ENCODE data around the gene PELI1.
"Not testable (repeated sequence)": the region's sequence is repeated elsewhere in the genome, so short reads cannot be mapped to it uniquely, and the experiment has no call there.

Gene PELI1

DNA sequence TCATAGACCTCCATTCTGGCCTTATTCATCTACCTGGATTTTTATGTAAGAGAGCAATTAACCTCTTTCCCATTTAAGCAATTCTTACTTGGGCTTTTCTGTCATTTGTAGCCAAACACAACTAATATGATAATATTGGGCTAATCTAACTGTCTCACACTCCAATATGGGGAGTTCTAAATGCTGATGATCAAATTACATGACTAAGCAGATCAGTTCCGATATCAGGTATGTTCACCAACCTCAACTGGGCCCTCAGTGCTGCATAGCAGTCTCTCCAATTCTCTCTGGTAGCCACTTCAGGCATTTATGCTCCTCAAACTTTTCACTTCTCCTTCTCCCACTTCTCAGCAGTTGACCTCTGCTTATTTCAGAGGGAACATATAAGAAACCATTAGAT, 64.0 kb downstream of the PELI1 start:
- no peak for DNase-seq

- DNase-seq = not testable (repeated sequence)
These were observed 64.5 kb downstream of the PELI1 start for GRCh38 chr2:64079688-64080087.

DNA sequence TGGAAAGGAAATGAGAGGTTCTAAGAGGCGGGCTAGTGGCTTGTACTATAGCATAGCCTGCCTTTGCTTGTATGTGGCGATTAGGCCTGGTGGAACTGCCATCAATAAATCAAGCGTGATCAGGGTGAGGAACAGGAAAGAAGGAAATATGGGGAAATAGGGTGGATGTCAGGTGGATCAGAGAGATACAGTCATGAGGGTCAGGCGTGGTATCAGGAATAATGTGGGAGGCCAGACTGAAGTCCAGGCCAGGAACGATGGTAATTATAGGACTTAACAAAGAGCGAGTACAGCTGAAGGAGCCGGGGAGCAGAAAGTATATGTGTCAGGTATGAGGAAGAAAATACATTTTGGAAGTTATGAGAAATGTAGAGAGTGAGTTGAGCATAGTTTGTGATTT, 67.4 kb downstream of the PELI1 start:
- not testable (repeated sequence) for DNase-seq

- DNase-seq = not testable (repeated sequence)
These were observed 69.6 kb downstream of the PELI1 start for GRCh38 chr2:64074616-64075015.

DNA sequence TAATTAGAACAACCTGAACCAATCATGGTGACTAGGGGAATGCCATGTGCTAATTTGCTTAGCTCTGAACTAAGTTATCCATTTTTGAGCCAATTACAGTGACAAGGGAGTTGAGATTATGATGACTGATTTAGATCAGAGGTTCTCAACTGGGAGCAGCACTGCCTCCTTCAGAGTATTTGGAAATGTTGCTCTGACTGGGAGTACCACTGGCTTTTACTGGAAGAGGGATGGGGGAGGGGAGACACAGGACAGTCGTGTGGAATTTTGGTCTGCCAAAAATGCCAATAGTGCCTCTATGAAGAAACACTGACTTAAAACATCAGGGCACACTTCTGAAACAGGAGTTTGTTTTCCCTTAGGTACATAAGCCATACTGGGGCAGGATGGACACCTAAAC, 76.9 kb downstream of the PELI1 start:
- no peak for DNase-seq

DNA sequence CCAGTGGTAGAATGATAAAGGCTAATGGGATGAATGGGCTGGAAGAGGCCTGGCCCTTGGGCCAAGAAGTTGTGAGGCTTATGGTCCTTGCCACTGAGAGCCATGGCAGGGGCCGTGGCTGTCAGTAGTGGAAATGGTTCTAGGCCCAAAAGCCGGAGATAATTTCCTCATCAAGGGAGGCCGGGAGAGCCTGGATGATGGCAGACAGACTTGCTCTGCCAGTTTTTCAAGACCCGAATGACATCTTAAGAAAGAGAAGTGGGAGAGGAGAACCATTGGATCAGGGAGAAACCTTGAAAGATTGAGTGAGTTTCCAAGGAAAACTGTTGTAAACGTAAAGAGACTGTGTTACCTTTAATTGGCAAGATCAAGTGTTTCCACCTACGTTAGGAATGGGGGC, 78.7 kb downstream of the PELI1 start:
- DNase-seq = no peak

- peak; percentile 77 for DNase-seq
These were observed 80.3 kb downstream of the PELI1 start for GRCh38 chr2:64063924-64064331.

DNA sequence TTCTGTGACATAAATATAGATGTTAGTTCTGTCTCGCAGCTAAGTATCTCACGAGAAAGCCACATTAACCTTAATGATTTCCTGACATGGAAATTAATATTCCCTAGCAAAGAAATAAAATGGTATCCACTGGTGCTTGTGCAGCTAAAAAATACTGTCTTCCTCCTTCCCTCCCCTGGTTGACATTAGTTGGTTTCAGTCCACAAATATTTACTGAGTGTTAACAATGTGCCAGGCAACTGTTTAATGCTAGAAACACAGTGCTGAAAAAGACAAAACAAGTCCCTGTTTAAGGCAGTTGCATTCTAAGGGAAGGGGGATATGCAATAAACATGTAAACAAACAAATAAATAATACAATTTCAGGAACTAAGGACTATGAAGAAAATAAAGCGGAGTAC, 80.8 kb downstream of the PELI1 start:
- no peak for DNase-seq

GRCh38 chr2:64062840-64063239, 81.4 kb downstream of the PELI1 start:
- DNase-seq = peak; percentile 54

DNA sequence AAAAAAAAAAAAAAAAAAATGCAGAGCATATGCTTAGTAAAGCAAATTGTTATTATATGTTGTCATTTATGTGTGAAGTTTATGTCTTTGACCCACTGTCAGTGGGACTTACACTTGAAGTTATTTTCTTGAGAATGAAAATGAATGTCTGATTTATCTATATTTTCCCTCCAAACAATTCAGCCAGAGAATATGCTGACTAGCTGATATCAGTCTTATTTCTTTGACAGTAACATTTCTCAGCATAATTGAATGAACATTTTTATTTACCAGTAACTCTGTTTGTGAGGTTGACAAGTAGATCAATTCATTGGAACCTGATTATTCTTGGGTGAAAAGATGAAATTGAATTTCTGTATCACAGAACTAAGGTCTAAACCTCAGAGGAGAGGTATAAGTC, 85.0 kb downstream of the PELI1 start:
- no peak for DNase-seq

- no peak for DNase-seq
These were observed 88.2 kb downstream of the PELI1 start for GRCh38 chr2:64056021-64056420.

DNA sequence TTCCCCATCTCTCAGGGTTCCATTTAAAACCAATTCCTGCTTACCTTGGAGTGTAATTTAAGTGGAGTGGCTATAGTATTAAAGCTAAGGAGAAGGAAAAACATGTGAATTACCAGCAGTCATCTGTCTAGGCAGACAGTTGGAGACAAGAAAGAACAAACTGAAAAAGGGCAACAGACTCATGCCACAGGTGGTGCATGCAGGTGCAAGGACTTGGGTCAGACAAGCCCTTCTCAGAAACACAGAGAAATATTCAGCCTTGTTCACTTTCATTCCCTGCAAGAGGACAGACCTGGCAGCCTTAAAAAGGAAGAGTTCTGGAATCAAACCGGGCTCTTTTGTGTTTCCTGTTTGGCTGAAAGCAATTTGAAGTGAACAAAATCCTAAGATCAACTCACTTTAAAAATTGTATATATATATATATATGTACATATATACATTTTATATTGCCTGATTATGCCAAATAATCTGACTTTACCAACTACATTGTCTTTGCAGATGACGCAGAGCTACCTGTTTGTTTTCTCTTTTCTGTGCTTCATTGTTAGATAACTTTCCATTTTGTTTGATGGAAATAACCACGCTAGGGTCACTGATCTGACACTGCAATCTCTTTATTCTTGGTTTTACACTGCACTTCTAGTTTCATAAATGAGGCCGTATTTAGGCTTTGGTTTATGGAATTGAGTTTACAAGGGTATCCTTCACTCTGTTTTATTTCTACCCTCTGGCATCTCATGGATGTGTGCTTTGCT, 89.9 kb downstream of the PELI1 start:
- DNase-seq = no peak

- no peak for DNase-seq
These were observed 91.6 kb downstream of the PELI1 start for GRCh38 chr2:64052463-64053241.

DNA sequence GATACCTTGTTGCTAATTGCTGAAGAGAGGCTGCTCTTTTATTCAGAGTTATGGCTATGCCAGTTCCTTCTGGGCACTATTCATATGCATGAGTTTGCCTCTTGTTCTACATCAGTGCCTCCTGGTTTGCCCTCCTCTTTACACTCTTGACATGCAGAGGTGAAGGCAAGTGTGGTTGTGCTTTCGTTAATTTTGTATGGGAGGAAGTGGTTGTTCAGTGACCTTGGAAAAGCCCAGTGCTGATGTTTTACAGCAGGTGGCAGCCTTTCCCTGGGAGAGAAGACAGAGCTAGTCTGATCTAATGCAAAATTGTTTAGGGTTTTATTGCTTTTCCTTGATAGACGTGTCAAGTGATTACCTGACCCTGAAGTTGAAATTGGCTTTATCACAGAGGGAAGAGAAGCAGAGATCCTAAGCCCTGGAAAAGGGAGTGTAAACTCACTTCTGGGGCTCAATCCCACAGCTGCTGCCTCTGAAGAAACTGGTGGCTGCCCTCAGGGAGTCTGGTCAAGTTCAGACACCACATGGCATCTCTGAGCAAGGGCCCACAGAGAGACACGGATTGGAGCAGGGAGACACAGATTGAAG, 94.5 kb downstream of the PELI1 start:
- DNase-seq = peak; percentile 64

- DNase-seq = no peak
These were observed 98.3 kb downstream of the PELI1 start for GRCh38 chr2:64045938-64046337.

All from fibroblast of upper back skin (primary cell).